Stimulated activated effector memory CD8-positive, alpha-beta T cell treated with anti-CD3 and anti-CD28 coated beads, Interleukin-12 subunit alpha, Interleukin-12 subunit beta, amount 100 ng/mL, for 72 hours (primary cell): Measurements from ENCODE around the gene TMEM101.
"Not testable (repeated sequence)": the region's sequence is repeated elsewhere in the genome, so short reads cannot be mapped to it uniquely, and the experiment has no call there.

Experiments
- ATAC-seq: fragments of 150-1000 bp; cut with Tn5 transposase; 2 replicates; pipeline ENCODE4 v1.10.0; 2021
- DNase-seq, 2 donors: peaks; one replicate each; pipeline ENCODE4 v3.0.0; 2021 to 2022; ENCODE audit warnings: low spot score in 2 of 2
- H3K27ac Mint-ChIP-seq: one replicate; pipeline ENCODE4 v1.8.0; 2022; ENCODE audit warnings: mild to moderate bottlenecking, mixed read lengths
- H3K36me3 Mint-ChIP-seq: one replicate; pipeline ENCODE4 v1.8.0; 2022; ENCODE audit warnings: mild to moderate bottlenecking, mixed read lengths
- H3K4me1 Mint-ChIP-seq: one replicate; pipeline ENCODE4 v1.8.0; 2022; ENCODE audit warnings: mixed read lengths
- H3K4me3 Mint-ChIP-seq: one replicate; pipeline ENCODE4 v1.8.0; 2022; ENCODE audit warnings: mild to moderate bottlenecking, mixed read lengths
- H3K9me3 Mint-ChIP-seq: one replicate; pipeline ENCODE4 v1.8.0; 2022; ENCODE audit warnings: mixed read lengths

The TMEM101 gene

DNA sequence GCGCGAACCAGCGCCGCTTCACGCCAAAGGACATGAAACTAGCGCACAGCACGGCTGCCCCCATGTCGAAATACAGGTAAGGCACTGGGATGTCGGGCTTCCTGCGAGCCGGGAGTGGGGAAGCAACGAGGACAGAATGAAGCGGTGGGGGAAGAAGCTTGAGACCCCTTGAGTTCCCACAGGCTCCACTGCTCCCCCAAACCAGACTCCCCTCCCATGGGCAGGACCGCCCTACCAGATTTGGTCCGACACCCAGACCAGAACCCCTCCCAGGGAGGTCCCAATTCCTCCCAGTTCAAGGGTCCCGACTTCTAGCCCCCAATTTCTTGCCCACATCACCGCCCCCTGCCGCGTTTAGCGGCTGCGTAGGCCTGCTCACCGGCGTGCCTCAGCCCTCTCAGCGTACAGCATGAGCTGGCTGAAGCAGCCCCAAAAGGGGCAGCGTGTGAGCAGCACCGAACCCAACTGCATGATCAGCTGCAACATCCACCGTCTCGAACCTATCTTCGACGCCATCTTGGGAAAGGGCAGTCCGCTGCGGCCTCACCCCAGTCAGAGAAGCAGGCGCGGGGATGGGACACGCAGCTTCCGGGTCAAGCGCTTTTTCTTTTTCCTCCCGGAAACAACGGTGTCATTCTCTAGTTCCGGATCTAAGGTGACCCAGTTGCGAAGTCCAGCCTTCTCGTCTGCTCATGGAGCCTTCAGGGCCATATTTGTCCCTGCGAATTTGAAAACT is at the start of gene TMEM101:
Gene TMEM101, minus strand, starts transcription at position 527 of the 736 bp plus-strand sequence. Its CDS starts 11 bp downstream, at position 516.
- H3K9me3 Mint-ChIP-seq = no peaks in the 10 kb centered on the region
- peaks cover 18% of the 10 kb centered on the region for H3K4me1 Mint-ChIP-seq
- H3K27ac Mint-ChIP-seq = peak within 1 kb of the TSS; percentile 98
- H3K4me3 Mint-ChIP-seq = peak within 1 kb of the TSS; percentile 99
- ATAC-seq (peak; percentile 96), DNase-seq (peak; percentile 68 to 91)
- H3K36me3 Mint-ChIP-seq = peaks cover 31% of the 10 kb centered on the region

DNA sequence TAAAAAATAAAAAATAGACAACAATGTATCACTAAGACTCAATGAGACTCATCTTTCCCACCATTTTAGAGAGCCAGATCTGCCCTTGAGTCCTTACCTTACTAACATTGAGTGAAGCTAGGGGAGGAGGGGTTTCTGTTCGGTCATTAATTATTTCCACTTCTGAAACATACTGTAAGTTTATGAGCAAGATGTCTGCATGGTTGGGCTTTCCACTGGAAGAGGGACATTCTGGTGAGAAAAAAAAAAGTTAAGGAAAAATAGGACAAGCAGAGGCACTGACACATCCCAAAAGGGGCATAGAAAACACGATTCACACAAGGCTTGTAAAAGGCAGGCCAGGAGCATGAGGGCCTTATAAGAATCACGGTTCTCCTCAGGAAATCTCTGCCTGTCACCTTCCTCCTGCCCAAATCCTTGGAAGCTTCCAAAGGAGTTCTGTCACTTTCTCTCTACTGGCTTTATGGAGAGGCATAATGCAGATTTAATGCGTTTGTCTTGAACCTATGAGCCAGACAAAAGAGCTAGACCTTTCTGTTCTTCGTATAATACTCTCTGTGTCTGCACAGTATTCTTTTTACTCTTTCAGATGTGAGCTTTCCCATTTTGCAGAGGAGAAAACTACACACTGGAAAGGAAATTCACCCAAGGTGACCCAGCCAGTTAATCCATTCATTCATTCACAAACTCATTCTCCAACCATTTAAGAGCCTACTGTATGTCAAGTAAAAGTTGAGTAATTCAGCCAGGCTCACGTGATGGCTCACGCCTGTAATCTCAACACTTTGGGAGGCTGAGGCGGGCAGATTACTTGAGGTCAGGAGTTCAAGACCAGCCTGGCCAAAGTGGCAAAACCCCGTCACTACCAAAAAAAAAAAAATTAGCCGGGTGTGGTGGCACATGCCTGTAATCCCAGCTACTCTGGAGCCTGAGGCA is 49.2 kb upstream of the TMEM101 start:
- Mint-ChIP-seq H3K4me1 (peaks cover 38% of the 10 kb centered on the region), H3K36me3 (peaks cover 79% of the 10 kb centered on the region), H3K27ac (peak overlapping the region; percentile 26), H3K9me3 (no peaks in the 10 kb centered on the region), H3K4me3 (peak overlapping the region; percentile 94)
- ATAC-seq (no peak), DNase-seq (no peak)

DNA sequence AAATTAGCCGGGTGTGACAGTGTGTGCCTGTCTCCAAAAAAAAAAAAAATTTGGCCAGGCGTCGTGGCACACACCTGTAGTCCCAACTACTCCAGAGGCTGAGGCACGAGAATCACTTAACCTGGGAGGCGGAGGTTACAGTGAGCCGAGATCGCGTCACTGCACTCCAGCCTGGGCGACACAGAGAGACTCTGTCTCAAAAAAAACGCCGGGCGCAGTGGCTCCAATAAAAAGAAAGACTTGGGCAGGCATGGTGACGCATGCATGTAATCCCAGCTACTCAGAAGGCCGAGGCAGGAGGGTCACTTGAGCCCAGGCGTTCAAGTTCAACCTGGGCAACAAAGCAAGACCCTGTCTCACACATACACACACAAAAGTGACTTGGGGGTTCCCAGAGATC is 48.1 kb upstream of the TMEM101 start:
- H3K27ac Mint-ChIP-seq = no peak overlapping the region
- peaks cover 90% of the 10 kb centered on the region for H3K36me3 Mint-ChIP-seq
- peaks cover 38% of the 10 kb centered on the region for H3K4me1 Mint-ChIP-seq
- no peak overlapping the region for H3K4me3 Mint-ChIP-seq
- no peaks in the 10 kb centered on the region for H3K9me3 Mint-ChIP-seq
- ATAC-seq (no peak), DNase-seq (no peak)

DNA sequence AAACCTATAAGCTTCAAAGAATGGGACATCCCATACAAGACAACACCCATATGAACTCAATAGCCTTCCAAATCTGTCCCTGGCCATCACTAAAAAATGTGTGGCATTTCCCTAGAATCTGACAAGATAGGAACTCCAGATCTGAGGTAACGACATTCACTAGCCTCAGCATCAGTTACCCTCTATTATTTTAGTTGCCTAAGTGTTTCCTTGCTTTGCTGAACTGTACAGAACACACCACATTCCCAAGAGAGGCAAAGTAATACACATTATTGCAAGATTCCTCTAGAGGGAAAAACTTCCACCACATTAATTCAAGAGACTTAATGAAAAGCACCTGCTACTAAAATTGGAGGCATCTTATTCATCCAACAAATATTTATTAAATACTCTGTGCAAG is 46.7 kb upstream of the TMEM101 start:
- Mint-ChIP-seq H3K4me3 (no peak overlapping the region), H3K9me3 (no peaks in the 10 kb centered on the region), H3K36me3 (peaks cover 100% of the 10 kb centered on the region), H3K4me1 (peaks cover 31% of the 10 kb centered on the region), H3K27ac (no peak overlapping the region)
- DNase-seq (no peak), ATAC-seq (no peak)

DNA sequence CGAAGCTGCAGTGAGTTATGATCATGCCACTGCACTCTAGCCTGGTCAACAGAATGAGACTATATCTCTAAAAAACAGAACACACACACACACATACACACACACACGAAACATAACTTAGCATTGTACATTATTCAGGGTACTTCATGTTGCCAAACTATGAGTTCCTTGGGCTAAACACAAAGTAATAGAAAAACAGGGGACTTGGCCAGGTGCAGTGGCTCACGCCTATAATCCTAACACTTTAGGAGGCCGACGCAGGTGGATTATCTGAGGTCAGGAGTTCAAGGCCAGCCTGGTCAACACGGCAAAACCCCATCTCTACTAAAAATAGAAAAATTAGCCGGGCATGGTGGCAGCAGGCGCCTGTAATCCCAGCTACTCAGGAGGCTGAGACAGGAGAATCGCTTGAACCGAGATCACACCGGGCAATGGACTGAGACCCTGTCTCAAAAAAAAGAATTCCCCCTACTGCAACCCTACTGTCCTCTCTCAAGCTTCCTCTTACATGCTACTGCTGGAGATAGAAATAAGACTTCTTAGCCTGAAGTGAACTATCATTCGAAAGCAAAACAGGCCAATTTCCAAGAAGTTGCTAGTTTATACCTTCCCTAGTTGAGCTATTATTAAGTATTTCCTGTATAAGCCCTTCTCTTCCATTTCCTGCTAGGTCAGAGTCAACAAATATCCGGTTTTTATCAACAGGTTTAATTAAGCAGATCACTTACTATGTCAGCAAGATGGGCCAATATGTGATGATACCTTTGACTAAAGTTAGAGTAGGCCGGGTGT is 44.5 kb upstream of the TMEM101 start:
- Mint-ChIP-seq H3K27ac (no peak overlapping the region), H3K4me1 (peaks cover 27% of the 10 kb centered on the region), H3K9me3 (no peaks in the 10 kb centered on the region), H3K36me3 (peaks cover 100% of the 10 kb centered on the region), H3K4me3 (no peak overlapping the region)
- ATAC-seq (no peak), DNase-seq (no peak)

DNA sequence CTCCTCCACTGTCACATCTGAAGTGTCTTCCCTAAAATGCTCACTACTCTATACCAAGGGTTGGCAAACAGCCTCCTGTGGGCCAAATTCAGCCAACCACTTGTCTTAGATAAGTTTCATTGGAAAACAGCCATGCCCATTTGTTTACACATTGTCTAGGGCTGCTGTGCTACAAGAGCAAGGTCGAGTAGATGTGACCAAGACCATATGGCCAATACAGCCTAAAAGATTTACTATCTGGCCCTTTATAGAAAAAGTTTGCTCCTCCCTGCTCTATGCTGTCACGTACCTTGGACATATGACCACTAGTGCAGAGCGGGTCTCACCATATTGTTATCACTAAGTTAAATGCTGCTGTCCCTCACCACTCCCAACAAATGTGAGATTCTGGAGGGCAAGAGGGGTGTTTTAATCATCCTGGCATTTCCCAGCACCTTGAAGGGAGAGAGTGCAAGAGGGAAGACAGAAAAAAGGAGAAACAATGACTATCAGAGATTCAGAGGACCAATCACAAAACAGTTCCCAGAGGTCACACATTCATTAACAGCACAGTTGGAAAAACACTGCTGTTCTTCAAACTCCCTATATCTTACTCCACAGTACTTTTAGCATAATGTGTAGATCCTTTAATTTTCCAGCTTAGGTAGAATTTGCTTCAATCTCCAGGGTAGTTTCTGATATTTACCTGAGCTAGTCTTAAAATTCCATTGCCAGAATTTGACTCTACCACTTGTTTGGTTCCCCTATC is 38.5 kb upstream of the TMEM101 start:
- Mint-ChIP-seq H3K27ac (peak overlapping the region; percentile 82), H3K4me3 (no peak overlapping the region), H3K4me1 (peaks cover 23% of the 10 kb centered on the region), H3K9me3 (no peaks in the 10 kb centered on the region), H3K36me3 (peaks cover 100% of the 10 kb centered on the region)
- DNase-seq = no peak
- no peak for ATAC-seq

DNA sequence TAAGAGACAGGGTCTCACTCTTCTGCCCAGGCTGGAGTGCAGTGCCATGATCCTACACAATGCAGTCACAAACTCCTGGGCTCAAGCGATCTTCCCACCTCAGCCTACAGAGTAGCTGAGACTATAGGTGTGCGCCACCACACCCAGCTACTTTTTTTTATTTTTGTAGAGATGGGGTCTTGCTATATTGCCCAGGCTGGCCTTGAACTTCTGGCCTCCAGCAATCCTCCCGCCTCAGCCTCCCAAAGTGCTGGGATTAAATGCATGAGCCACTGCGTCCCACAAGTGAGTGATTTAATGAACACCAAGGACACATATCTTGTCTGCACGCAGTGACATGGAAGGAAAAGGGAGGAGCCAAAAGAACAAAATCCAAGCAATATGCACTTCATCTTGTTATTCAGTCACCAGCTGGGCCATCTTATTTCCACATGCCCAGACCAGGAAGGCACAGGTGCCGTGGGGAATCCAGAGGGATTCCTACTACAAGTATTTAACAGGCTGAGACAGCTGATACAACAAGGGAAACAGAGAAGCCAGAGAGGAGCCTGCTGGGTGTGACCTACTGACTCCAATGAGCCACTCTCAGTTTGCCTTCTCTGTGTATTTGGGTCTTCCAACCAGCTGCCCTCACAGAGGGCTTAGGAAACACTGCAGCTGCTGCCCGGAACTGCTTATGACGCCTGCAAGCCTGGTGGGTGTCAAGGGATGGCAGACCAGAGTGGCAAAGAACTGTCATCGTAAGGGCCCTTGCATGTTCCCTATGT is 34.7 kb upstream of the TMEM101 start:
- ATAC-seq = no peak
- Mint-ChIP-seq H3K27ac (no peak overlapping the region), H3K4me1 (peaks cover 18% of the 10 kb centered on the region), H3K36me3 (peaks cover 98% of the 10 kb centered on the region), H3K9me3 (no peaks in the 10 kb centered on the region), H3K4me3 (no peak overlapping the region)
- DNase-seq = no peak

DNA sequence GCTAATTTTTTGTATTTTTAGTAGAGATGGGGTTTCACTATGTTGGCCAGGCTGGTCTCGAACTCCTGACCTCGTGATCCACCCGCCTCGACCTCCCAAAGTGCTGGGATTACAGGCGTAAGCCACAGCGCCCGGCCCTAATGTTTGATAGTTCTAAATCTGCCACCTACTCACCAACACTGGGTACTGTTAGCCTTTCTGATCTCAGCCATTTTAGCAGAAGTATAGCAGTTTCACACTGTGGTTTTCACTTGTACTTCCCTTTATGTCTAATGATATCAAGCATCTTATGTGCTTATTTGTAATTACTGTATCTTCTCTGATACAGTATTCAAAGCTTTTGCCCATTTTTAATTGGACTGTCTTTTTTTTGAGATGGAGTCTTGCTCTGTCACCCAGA is 32.1 kb upstream of the TMEM101 start:
- DNase-seq, H3K27ac Mint-ChIP-seq, H3K9me3 Mint-ChIP-seq, H3K4me3 Mint-ChIP-seq, ATAC-seq: not testable (repeated sequence)
- Mint-ChIP-seq H3K36me3 (peaks cover 94% of the 10 kb centered on the region), H3K4me1 (peaks cover 12% of the 10 kb centered on the region)

DNA sequence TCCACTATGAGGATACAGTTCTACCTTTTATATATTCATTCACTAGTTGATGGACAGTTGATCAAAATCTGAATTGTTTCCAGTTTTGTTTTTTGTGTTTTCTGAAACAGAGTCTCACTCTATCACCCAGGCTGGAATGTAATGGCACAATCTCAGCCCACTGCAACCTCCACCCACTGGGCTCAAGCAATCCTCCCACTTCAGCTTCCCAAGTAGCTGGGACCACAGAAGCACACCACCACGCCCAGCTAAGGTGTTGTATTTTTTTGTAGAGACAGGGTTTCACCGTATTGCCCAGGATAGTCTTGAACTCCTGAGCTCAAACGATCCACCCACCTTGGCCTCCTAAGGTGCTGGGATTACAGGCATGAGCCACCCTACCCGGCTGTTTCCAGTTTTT is 30.7 kb upstream of the TMEM101 start:
- no peaks in the 10 kb centered on the region for H3K9me3 Mint-ChIP-seq
- no peak overlapping the region for H3K4me3 Mint-ChIP-seq
- ATAC-seq = no peak
- H3K27ac Mint-ChIP-seq = no peak overlapping the region
- no peak for DNase-seq
- peaks cover 21% of the 10 kb centered on the region for H3K4me1 Mint-ChIP-seq
- peaks cover 94% of the 10 kb centered on the region for H3K36me3 Mint-ChIP-seq

DNA sequence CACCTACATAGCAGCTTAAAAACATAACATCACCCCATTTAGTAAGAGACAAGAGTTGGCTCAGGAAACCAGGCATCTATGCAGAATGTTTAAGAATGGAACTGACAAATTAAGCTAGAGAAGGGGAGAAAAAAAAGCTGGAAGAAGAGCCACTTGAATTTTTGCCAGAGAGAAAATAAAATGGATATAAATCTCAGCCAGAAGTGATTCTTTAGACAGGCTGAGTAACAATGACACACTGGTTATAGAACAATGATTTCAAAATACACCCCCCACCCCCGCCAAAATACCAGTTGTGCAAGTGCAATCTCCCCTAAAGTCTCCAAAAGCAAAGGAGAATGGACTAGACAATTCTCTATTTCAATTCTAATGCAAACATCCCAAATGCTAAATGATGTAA is 29.3 kb upstream of the TMEM101 start:
- H3K4me1 Mint-ChIP-seq = peaks cover 21% of the 10 kb centered on the region
- no peak overlapping the region for H3K4me3 Mint-ChIP-seq
- ATAC-seq (no peak), DNase-seq (no peak)
- peaks cover 94% of the 10 kb centered on the region for H3K36me3 Mint-ChIP-seq
- no peak overlapping the region for H3K27ac Mint-ChIP-seq
- H3K9me3 Mint-ChIP-seq = no peaks in the 10 kb centered on the region

DNA sequence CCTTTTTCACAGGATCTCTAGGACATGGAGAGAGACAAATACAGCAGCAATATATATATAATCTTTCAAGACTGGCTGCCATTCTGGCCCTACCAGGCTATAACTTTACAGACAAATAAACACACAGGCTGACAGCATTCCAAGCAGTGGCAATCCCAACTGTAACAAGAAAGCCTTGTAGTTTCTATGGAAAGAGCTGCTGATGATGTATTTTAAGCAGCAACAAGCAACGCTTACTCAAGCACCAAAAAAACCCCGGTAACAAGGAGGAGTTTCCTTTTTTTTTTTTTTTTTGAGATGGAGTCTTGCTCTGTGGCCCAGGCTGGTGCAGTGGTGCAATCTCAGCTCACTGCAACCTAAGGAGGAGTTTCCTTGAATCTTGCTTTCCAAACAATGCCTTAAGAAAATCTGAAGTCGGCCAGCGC is 28.5 kb upstream of the TMEM101 start:
- ATAC-seq (no peak), DNase-seq (no peak)
- Mint-ChIP-seq H3K9me3 (no peaks in the 10 kb centered on the region), H3K36me3 (peaks cover 94% of the 10 kb centered on the region), H3K4me3 (no peak overlapping the region), H3K4me1 (peaks cover 21% of the 10 kb centered on the region), H3K27ac (peak overlapping the region; percentile 10)

DNA sequence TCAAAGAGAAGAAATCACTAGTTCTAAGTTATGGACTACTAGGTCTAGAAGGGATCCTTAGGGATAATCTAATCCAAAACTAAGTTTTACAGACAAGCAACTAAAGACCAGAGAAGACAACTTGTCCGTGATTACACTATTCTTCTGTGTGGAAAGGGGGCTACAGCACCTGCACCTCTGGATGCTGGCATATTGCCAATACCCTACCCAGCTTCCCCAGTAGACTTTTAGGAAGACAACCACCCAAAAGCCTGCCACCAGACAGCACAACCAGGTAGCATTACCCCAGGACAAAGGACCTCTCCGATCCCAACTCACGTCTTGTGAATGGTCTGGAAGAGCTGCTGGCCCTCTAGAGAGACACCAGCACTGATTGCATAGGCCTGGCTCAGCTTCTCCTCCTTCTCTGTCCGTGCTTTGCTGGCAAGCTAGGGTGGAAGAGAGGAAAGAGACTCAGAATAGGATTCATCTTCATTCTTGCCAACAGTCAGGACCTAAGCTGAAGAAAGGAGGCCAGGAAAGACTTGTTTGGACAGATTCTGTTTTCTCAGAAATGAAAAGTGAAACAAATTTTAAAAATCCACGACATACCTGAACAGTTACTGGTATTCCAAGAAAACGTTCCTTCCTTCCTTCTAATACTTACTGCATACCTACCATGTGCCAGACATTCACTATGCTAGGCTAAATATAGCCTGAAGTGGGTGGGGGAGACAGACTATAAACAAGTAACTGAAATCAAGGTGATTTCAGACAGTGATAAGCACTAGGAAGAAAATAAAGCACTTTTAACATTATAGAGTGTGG is 25.3 kb upstream of the TMEM101 start:
- Mint-ChIP-seq H3K4me1 (peaks cover 21% of the 10 kb centered on the region), H3K4me3 (no peak overlapping the region), H3K27ac (no peak overlapping the region), H3K36me3 (peaks cover 94% of the 10 kb centered on the region), H3K9me3 (no peaks in the 10 kb centered on the region)
- ATAC-seq (no peak), DNase-seq (no peak)

DNA sequence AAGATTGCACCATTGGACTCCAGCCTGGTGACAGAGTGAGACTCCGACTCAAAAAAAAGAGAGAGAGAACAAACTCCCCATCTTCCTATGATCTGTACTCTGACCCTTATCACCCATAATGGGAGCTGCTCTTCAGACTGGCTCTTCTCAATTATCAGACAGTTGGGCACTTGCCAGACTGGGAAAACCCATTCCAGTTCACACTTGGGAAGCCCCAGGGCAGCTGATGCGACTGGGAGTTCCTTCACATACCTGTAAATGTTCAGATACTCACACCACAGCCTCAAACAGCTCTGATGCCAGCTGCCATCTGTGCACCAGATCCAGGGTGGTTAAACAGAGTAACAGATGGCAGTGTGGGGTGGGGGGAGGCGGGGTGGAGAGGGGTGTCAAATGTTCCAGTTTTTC is 23.8 kb upstream of the TMEM101 start:
- Mint-ChIP-seq H3K4me3 (no peak overlapping the region), H3K36me3 (peaks cover 92% of the 10 kb centered on the region), H3K9me3 (no peaks in the 10 kb centered on the region), H3K27ac (no peak overlapping the region), H3K4me1 (peaks cover 26% of the 10 kb centered on the region)
- DNase-seq (no peak), ATAC-seq (no peak)
